Mammary epithelial cell (primary cell): ENCODE results near the gene P2RY13.

Experiments
- EZH2 ChIP-seq: IDR thresholded peaks from 2 replicates; pipeline ENCODE4 v1.6.1; 2012; ENCODE audit warnings: low read length, inconsistent platforms, borderline replicate concordance
- TF ChIP-seq, protein P1 (sequence below), 2 donors: IDR thresholded peaks in 1 of 2; conservative IDR thresholded peaks in 1 of 2; 2 replicates each; pipeline ENCODE4 v1.5.1; 2011 to 2012; ENCODE audit warnings: inconsistent platforms in 2 of 2, low read length in 2 of 2, mild to moderate bottlenecking in 2 of 2, control low read depth in 1 of 2, low read depth in 1 of 2; ENCODE audit not compliant: insufficient read depth in 1 of 2; ENCODE audit errors: extremely low read depth in 1 of 2

DNA sequence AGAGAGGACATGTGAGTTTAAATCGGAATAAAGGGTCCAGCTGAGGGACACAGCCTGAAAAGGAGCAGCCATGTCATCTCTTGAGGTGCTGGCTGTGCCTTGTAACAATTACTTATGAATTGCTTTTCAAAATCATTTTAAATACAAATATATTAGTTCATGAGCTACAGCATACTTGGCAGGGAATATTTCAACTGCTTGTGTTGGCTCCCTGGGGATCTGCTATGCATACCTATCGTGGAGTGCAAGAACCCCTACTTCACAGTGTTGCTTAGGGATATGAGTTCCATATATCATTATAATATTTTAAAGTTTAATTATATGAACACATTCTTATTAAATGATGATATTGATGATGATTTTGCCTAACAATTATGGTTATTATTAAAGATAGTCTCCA lies 31.9 kb downstream of the P2RY13 start:
- TF ChIP-seq, protein P1, sequence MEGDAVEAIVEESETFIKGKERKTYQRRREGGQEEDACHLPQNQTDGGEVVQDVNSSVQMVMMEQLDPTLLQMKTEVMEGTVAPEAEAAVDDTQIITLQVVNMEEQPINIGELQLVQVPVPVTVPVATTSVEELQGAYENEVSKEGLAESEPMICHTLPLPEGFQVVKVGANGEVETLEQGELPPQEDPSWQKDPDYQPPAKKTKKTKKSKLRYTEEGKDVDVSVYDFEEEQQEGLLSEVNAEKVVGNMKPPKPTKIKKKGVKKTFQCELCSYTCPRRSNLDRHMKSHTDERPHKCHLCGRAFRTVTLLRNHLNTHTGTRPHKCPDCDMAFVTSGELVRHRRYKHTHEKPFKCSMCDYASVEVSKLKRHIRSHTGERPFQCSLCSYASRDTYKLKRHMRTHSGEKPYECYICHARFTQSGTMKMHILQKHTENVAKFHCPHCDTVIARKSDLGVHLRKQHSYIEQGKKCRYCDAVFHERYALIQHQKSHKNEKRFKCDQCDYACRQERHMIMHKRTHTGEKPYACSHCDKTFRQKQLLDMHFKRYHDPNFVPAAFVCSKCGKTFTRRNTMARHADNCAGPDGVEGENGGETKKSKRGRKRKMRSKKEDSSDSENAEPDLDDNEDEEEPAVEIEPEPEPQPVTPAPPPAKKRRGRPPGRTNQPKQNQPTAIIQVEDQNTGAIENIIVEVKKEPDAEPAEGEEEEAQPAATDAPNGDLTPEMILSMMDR (conservative IDR thresholded peaks at IDR 0.05 in 1 of 2, IDR thresholded peaks at IDR 0.05 in 1 of 2; ENCODE audit: extremely low read depth in 1 of 2, insufficient read depth in 1 of 2, low read depth in 1 of 2, low read length in 2 of 2): no peak
- no peak for TF ChIP-seq EZH2
